ENCODE measurements around the gene SMAD5.

Gene SMAD5

GRCh38 chr5:136162008-136162407, 29.4 kb downstream of the SMAD5 start:
- TF ChIP-seq SPI1 (IDR thresholded peaks at IDR 0.05; ENCODE audit: low read depth, low read length): no peak
- TF ChIP-seq PAX5 (IDR thresholded peaks at IDR 0.05; ENCODE audit: insufficient read depth, low read length, severe bottlenecking): no peak
- TF ChIP-seq TAF1 (IDR thresholded peaks at IDR 0.05; ENCODE audit: low read depth, low read length): no peak
- no peak for TF ChIP-seq POU2F2 (IDR thresholded peaks at IDR 0.05; ENCODE audit: low read depth, low read length)
- no peak for TF ChIP-seq POLR2AphosphoS5 (IDR thresholded peaks at IDR 0.05; ENCODE audit: low read depth, low read length)
- no peak for TF ChIP-seq POLR2A (IDR thresholded peaks at IDR 0.05; ENCODE audit: low read depth, low read length)
- DNase-seq (ENCODE audit: insufficient read length, low spot score) (no peak), FAIRE-seq (no peak)

GRCh38 chr5:136164226-136164625, 31.6 kb downstream of the SMAD5 start:
- TF ChIP-seq POLR2AphosphoS5 (IDR thresholded peaks at IDR 0.05; ENCODE audit: low read depth, low read length) (no peak), POU2F2 (IDR thresholded peaks at IDR 0.05; ENCODE audit: low read depth, low read length) (no peak), TAF1 (IDR thresholded peaks at IDR 0.05; ENCODE audit: low read depth, low read length) (no peak), SPI1 (IDR thresholded peaks at IDR 0.05; ENCODE audit: low read depth, low read length) (no peak), POLR2A (IDR thresholded peaks at IDR 0.05; ENCODE audit: low read depth, low read length) (no peak), PAX5 (IDR thresholded peaks at IDR 0.05; ENCODE audit: insufficient read depth, low read length, severe bottlenecking) (no peak)
- peak; percentile 59 for FAIRE-seq
- DNase-seq (ENCODE audit: insufficient read length, low spot score): no peak

DNA sequence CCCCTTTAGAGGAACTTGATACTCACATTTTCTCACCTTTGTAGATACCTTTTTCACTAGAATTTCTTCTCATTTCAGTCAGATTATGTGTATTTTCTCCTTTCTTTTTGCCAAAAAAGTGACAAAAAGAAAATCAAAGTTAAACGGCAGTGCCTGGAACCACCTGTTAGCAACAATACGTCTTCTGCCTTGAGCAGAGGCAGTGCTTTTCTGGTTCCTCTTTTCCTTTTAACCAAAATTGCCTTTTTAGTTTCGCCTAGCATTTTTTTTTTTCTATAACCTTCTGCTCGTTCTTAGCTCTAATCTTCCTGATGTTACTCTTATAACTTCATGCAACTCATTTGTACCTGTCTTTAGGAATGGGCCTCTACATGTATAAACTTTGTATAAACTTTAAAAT, 34.3 kb downstream of the SMAD5 start:
- DNase-seq (ENCODE audit: insufficient read length, low spot score): no peak
- FAIRE-seq: peak; percentile 80
- TF ChIP-seq POU2F2 (IDR thresholded peaks at IDR 0.05; ENCODE audit: low read depth, low read length) (no peak), SPI1 (IDR thresholded peaks at IDR 0.05; ENCODE audit: low read depth, low read length) (peak; percentile 87)

DNA sequence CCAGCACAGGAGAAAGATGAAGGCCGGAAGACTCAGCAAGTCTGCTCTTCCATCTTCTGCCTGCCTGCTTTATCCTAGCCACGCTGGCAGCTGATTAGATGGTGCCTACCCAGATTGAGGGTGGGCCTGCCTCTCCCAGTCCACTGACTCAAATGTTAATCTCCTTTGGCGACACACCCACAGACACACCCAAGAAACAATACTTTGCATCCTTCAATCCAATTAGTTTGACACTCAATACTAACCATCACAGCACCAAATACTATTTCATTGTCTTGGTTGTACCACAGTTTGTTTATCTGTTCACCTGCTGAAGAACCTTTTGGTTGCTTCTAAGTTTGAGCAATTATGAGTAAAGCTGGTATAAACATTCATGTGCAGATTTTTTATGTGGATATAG, 36.6 kb downstream of the SMAD5 start:
- no peak for TF ChIP-seq PAX5 (IDR thresholded peaks at IDR 0.05; ENCODE audit: insufficient read depth, low read length, severe bottlenecking)
- TF ChIP-seq POU2F2 (IDR thresholded peaks at IDR 0.05; ENCODE audit: low read depth, low read length): no peak
- TF ChIP-seq SPI1 (IDR thresholded peaks at IDR 0.05; ENCODE audit: low read depth, low read length): no peak
- TF ChIP-seq POLR2AphosphoS5 (IDR thresholded peaks at IDR 0.05; ENCODE audit: low read depth, low read length): no peak
- TF ChIP-seq TAF1 (IDR thresholded peaks at IDR 0.05; ENCODE audit: low read depth, low read length): no peak
- TF ChIP-seq POLR2A (IDR thresholded peaks at IDR 0.05; ENCODE audit: low read depth, low read length): no peak
- no peak for FAIRE-seq

GRCh38 chr5:136174021-136174659, 41.5 kb downstream of the SMAD5 start:
- peak; percentile 71 for FAIRE-seq
- TF ChIP-seq POU2F2 (IDR thresholded peaks at IDR 0.05; ENCODE audit: low read depth, low read length) (no peak), PAX5 (IDR thresholded peaks at IDR 0.05; ENCODE audit: insufficient read depth, low read length, severe bottlenecking) (no peak), SPI1 (IDR thresholded peaks at IDR 0.05; ENCODE audit: low read depth, low read length) (no peak), POLR2A (IDR thresholded peaks at IDR 0.05; ENCODE audit: low read depth, low read length) (no peak), POLR2AphosphoS5 (IDR thresholded peaks at IDR 0.05; ENCODE audit: low read depth, low read length) (no peak), TAF1 (IDR thresholded peaks at IDR 0.05; ENCODE audit: low read depth, low read length) (no peak)
- DNase-seq (ENCODE audit: insufficient read length, low spot score): no peak

More for the DNA sequence above, 36.6 kb downstream of the SMAD5 start:
- DNase-seq (ENCODE audit: insufficient read length, low spot score): no peak

GRCh38 chr5:136182618-136183017, 50.0 kb downstream of the SMAD5 start:
- TF ChIP-seq POLR2A (IDR thresholded peaks at IDR 0.05; ENCODE audit: low read depth, low read length) (no peak), SPI1 (IDR thresholded peaks at IDR 0.05; ENCODE audit: low read depth, low read length) (no peak), TAF1 (IDR thresholded peaks at IDR 0.05; ENCODE audit: low read depth, low read length) (no peak), POLR2AphosphoS5 (IDR thresholded peaks at IDR 0.05; ENCODE audit: low read depth, low read length) (no peak), PAX5 (IDR thresholded peaks at IDR 0.05; ENCODE audit: insufficient read depth, low read length, severe bottlenecking) (no peak), POU2F2 (IDR thresholded peaks at IDR 0.05; ENCODE audit: low read depth, low read length) (no peak)
- no peak for FAIRE-seq

DNA sequence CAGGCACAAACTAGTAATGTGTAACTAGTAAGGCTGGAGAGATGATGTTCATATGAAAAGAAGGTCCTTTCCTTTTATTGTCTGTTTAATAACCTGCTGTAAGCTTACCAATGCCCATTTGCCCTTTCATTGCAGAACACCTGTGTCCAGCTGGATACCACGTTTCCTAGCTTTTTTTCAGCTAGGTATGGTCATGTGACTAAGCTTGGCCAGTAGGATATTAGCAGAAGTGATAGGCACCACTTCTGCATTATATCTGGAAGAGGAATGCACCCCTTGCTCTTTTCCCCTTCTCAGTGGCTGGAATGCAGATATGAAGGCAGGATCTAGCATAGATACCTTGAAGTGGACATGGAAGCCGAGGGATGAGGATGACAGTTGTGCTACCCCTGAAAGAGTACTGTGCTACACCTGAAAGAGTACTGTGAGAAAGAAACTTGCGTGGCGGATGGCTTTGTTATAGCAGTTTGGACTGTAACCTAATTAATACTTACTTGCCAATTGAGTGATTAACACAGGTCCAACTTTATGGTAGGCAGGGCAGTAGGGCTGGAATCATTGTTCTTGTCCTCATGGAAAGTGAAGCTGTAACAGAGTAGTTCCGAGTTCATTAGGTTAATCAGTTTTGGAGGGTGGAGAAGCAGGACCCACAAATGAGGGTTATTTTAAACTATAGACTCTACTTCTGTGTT, 53.5 kb downstream of the SMAD5 start:
- TF ChIP-seq POLR2A (IDR thresholded peaks at IDR 0.05; ENCODE audit: low read depth, low read length): no peak
- FAIRE-seq (no peak), DNase-seq (ENCODE audit: insufficient read length, low spot score) (no peak)

More at GRCh38 chr5:136182618-136183017, 50.0 kb downstream of the SMAD5 start:
- no peak for DNase-seq (ENCODE audit: insufficient read length, low spot score)

DNA sequence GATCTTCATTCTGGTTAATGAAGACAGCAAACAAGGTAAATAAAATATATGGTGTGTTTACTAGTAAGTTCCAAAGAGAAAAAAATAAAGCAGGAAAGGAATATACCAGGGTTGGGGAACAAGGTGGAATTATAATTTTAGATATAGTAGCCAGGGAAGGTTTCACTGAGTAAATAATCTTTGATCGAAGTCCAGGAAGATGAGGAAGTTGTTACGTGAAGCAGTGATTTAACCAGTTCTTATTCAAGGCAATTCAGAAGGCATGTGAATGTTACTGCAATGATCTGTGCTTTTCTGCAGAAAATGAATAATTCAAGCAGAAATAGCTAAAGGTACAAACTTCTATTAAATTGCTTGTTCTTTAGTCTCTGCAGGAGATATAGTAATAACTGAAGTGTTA, 54.2 kb downstream of the SMAD5 start:
- DNase-seq (ENCODE audit: insufficient read length, low spot score) (no peak), FAIRE-seq (no peak)

GRCh38 chr5:136188859-136189258, 56.2 kb downstream of the SMAD5 start:
- DNase-seq (ENCODE audit: insufficient read length, low spot score): no peak
- FAIRE-seq: no peak
- TF ChIP-seq POLR2AphosphoS5 (IDR thresholded peaks at IDR 0.05; ENCODE audit: low read depth, low read length): no peak
- TF ChIP-seq PAX5 (IDR thresholded peaks at IDR 0.05; ENCODE audit: insufficient read depth, low read length, severe bottlenecking): no peak
- TF ChIP-seq TAF1 (IDR thresholded peaks at IDR 0.05; ENCODE audit: low read depth, low read length): no peak
- TF ChIP-seq POU2F2 (IDR thresholded peaks at IDR 0.05; ENCODE audit: low read depth, low read length): no peak
- TF ChIP-seq SPI1 (IDR thresholded peaks at IDR 0.05; ENCODE audit: low read depth, low read length): no peak
- no peak for TF ChIP-seq POLR2A (IDR thresholded peaks at IDR 0.05; ENCODE audit: low read depth, low read length)

More for the DNA sequence above, 54.2 kb downstream of the SMAD5 start:
- no peak for TF ChIP-seq PAX5 (IDR thresholded peaks at IDR 0.05; ENCODE audit: insufficient read depth, low read length, severe bottlenecking)
- no peak for TF ChIP-seq SPI1 (IDR thresholded peaks at IDR 0.05; ENCODE audit: low read depth, low read length)
- no peak for TF ChIP-seq POLR2AphosphoS5 (IDR thresholded peaks at IDR 0.05; ENCODE audit: low read depth, low read length)
- TF ChIP-seq POLR2A (IDR thresholded peaks at IDR 0.05; ENCODE audit: low read depth, low read length): no peak
- TF ChIP-seq POU2F2 (IDR thresholded peaks at IDR 0.05; ENCODE audit: low read depth, low read length): no peak
